ENCODE measurements around the gene DOCK11.

DNA sequence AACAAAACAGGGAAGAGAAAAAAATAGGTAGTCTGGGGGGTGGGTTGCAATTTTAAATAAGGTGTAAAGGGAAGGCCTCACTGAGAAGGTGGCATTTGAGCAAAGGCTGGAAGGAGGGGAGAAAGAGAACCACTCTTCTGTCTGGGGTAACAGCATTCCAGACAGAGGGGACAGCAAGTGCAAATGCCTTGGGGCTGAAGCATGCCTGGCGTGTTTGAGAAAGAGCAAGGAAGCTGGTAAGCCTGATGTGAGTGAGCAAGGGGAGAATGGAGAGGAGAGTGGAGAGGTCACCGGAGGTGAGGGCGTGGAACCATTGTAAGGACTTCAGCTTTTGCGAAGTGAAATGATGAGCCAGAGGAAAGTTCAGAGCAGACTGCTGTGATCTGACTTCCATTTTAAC lies 19.7 kb upstream of the DOCK11 start:
- TF ChIP-seq EZH2 (IDR thresholded peaks at IDR 0.05; ENCODE audit: insufficient read depth, poor library complexity, severe bottlenecking) = no peak
- no peak for TF ChIP-seq EZH2phosphoT487 (IDR thresholded peaks at IDR 0.05; ENCODE audit: insufficient read depth, low read depth)
